Measurements from ENCODE around the gene PALB2.
A peak's percentile ranks its signal among the peaks of the same experiment; 100 is the strongest.
"Not testable (repeated sequence)": the region's sequence is repeated elsewhere in the genome, so short reads cannot be mapped to it uniquely, and the experiment has no call there.

Gene PALB2

DNA sequence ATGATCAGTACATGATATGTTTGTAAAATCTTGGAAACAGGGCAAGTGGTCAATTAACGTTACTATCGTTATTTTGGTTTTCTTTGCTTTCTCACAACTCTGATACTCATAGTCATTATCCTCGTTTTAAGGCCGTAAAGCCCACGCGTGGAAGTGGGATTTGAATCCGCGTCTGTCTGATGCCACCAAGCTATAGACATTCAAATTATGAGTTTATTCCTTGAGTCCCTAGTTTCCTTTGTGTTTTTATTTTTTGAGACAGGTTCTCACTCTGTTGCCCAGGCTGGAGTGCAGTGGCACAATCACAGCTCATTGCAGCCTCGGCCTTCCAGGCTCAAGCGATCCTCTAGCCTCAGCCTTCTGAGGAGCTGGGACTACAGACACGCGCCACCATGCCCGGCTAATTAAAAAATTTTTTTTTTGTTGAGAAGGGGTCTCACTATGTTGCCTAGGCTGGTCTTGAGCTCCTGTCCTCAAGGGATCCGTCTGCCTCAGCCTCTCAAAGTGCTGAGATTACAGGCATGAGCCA lies 1.2 kb upstream of the PALB2 start:
- DNase-seq, result no peak

DNA sequence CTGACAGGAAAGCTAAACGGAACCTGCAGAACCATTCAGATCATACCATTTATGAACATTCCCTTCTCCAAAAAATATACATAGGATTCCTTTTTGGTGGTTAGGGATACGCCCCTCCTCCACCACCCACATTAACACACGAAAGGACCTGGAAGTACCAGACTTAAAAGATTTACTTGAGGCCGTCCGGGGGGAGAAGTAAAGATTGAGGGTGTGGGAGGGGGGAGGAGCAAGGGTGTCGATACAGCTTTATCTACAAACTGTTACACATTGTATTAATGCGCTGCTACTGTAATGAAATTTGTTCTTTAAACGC lies 537 bp downstream of the PALB2 start:
- no peak for DNase-seq

DNA sequence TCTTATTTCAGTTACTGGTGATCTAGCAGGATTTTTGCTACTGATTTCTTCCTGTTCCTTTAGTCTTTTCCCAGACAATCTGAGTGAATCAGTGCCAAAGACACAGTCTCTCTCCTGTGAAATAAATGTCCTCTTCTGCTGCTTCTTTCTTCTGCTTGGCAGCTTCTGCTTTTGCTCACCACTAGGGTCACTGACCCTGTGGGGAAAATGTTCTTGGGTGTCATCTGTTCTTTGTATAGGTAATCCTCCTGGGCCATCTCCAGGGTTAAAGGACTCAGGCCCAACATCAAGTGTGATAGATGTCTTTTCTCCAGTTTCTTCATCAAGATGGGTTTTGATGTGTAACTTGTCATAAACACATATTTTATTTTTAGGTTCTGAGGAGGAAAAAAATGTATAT lies 5.2 kb downstream of the PALB2 start:
- no peak for DNase-seq

DNA sequence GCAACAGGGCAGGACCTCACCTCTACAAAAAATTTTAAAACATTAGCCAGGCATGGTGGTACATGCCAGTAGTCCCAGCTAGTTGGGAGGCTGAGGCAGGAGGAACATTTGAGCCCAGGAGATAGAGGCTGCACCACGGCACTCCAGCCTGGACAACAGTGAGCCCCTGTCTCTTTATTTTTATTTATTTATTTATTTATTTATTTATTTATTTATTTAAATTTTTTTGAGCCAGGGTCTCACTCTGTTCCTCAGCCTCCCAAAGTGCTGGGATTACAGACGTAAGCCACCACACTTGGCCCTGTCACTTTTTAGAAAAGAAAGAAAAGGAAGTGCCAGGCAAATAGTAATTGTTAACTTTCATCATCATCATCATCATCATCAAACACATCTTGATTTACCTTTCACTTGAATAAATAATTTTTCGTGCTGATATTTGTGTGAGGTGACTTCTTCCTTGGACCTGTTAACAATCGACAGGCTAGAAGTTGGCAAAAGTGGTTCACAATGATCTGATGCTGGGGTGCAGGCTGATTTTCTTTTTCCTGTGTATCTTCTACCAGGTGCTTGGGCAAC lies 6.6 kb downstream of the PALB2 start:
- no peak for DNase-seq

DNA sequence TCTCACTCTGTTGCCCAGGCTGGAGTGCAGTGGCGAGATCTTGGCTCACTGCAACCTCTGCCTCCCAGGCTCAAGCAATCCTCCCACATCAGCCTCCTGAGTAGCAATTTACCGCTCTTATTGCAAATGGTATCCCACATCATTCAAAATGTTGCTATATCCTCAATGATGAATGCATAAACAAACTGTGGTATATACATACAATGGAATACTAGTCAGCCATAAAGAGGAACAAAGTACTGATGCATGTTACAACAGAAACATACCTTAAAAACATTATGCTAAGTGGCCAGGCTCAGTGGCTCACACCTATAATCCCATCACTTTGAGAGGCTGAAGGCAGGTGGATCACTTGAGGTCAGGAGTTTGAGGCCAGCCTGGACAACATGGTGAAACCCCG lies 9.2 kb downstream of the PALB2 start:
- DNase-seq, result not testable (repeated sequence)

DNA sequence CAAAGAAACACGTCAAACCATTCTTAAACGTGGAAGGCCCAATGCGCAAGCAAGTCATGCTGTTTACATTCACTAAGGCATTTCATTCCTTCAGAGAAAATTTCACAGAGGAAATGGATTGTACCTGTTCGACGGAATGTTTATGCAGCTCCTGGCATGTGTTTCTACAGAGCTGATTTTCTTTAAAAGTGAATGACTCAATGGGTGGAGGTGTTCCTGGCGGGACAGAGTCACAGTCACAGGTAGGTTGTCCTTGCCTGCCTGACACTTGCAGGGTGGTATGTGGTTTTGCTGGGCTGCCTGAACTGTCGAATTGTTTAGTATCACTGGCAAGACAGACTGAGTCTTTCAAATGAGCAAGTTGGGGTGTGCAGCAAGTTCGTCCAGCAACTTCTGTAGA lies 11.6 kb downstream of the PALB2 start:
- no peak for DNase-seq

DNA sequence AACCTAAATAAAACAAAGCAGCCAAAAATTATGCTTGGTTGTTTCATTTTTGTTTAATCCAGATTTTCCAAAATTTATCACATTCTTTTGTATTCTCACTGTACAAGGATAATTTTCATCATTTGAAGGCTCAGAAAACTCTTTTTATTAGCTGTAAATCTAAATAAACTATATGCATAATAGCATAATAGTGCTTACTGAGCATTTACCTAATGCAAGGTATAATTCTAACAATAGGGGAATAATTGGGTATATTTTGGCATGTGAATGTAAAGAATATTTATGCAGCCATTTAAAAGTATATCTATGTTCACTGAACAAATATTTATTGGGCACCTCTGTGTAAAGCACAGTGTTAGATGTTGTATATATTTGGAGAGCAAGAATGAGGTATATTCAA lies 17.0 kb downstream of the PALB2 start:
- no peak for DNase-seq

DNA sequence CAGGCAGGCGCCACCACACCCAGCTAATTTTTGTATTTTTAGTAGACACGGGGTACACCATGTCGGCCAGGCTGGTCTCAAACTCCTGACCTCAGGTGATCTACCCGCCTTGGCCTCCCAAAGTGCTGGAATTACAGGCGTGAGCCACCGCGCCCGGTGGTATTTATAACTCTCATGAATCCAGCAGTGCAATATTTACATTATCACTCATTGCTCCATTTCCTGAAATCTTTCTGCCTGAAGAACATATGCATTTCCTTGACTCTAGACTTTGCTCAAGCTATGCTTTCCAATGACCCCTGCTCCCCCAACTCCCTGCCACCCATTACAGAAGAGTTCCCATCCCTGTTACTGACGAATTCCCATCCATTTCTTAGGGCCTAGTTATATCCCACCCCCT lies 25.3 kb downstream of the PALB2 start:
- DNase-seq, result no peak

DNA sequence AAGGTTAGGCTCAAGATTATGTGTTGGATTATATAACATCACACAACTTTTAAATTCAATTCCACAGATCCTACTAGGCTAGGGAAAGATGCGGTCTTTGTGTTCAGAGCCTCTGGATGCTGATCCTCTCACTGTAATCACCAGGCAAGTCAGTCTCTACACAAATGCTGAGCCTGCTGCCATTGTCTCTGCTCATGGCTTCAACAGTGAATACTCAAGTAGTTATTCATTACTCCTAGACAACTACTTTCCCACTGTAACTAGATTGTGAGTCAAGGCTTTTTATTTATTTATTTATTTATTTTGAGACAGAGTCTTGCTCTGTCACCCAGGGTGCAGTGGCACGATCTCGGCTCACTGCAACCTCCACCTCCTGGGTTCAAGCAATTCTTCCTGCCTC lies 29.2 kb downstream of the PALB2 start:
- no peak for DNase-seq

DNA sequence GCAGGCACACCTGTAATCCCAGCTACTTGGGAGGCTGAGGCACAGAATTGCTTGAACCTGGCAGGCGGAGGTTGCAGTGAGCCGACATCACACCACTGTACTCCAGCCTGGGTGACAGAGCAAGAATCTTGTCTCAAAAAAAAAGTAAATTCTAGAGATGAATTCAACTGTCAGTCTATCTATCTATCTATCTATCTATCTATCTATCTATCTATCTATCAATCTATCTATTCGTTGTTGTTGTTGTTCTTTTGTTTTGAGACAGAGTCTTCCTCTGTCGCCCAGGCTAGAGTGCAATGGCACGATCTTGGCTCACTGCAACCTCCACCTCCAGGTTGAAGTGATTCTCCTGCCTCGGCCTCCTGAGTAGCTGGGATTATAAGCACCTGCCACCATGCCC lies 30.2 kb downstream of the PALB2 start:
- DNase-seq, result not testable (repeated sequence)

DNA sequence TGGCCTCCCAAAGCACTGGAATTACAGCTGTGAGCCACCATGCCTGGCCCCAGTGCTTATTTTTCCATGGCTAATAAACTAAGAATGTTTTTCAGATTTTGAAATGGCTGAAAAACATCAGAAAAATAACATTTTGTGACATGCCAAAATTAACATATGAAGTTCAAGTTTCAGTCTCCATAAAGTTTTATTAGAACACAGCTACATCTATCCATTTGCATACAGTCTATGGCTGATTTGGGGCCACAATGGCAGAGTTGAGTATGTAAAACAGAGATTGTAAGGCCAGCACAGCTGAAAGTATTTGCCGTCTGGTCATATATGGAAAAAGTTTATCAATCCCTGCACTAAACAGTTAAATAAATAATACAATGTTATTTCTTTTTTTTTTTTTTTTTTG lies 31.2 kb downstream of the PALB2 start:
- DNase-seq, result no peak

DNA sequence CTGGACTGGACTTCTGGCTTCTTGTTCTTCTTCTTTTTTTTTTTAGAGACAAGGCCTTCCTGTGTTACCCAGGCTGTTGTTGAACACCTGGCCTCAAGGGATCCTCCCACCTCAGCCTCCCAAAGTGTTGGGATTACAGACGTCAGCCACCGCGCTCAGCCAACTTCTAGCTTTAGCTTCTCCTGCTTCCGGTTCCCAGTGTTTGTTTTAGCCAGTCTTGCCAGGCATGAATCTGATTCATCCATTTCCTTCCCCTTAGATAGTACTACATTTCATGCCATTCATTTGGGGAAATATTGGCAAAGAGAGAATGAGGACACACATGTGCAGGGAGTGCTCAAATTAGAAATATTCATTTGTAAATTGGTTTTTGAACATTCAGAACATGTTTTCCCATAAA lies 32.9 kb downstream of the PALB2 start:
- DNase-seq, result no peak

DNA sequence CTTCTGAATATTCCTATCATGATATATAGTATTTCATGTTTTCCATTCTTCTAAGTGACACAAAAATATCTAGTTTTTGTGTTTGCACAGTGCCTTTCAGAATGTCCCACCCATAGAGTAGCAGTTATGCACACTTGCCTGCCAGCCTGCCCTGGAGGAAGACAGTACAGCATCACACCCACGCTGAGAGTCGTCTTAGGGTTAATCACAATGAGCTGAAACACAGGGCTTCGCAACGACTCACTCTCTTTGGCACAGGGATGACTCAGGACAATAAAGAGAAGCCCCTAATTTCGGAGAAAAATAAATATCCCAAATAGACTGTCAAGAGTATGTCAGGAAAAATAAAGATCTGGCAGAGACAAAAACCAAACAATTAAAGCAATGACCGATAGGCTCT lies 33.4 kb downstream of the PALB2 start:
- DNase-seq, result no peak

DNA sequence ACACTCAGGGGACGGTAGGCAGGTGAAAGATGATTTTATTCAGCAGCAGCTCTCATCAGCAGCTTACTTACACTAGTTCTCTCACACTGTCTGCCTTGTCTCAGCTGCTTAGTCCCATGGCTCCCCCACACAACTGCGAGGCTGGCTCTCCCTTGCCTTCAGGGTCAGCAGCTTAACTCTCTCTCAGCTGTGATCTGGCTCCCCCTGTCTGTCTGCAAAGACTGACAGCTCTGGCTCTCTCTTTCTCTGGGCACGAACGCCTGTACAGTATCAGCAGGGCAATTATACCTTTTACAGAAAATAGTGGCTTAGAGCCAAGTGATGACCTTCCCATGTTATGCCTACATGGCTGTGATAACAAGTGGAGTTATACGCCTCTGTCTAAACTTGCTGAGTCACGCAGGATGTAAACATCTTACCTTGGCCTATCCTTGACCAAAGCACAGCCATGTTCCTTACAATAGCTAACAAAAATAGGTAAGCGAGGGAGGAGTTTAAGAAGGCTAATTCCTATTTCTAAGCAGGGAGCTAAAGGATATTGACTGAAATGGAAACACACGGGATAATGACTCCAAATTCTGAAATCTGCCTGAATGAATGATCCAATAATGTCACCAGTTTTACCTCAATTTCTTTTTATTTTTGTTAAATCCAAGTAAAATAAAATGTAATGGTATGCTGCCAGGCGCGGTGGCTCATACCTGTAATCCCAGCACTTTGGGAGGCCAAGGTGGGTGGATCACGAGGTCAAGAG lies 43.9 kb downstream of the PALB2 start:
- DNase-seq, result no peak

DNA sequence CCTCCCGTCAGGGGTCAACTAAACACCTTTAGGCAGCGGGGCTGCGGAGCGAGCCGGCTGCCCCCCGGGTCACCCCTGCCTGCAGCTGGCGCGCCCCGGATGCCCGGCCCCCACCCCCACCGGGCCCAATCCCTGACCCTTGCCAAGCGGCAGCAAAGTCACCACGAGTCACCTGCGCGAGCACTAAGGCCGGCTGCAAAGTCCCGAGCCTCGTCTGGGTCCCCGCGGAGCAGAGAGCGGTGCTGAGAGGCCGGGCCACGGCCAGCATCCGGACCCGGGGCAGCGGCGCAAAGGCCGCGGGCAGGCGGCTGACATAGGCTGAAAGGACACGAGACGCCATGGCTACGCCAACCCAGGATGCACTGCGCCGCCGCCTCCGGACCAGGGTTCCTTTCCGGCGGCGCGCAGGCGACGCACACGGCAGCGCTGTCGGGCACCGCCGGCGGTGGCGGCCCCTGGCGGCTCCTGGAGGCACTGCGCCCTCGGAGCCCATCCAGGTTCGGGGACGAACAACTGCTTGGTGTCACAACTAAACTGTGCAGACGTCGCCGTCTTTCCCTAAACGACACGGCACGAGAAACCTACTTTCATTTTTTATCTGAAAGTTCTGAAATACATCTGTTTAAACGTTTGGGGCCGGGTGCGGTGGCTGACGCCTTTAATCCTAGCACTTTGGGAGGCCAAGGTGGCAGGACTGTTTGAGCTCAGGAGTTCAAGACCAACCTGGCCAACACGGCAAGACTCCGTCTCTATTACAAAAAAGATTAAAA lies 45.0 kb downstream of the PALB2 start, which contains the start of gene NDUFAB1:
Gene NDUFAB1 (minus strand): TSS at position 366 of the 770 bp plus-strand sequence. CDS start 26 bp downstream, at position 340.
- peak; percentile 85 for DNase-seq

DNA sequence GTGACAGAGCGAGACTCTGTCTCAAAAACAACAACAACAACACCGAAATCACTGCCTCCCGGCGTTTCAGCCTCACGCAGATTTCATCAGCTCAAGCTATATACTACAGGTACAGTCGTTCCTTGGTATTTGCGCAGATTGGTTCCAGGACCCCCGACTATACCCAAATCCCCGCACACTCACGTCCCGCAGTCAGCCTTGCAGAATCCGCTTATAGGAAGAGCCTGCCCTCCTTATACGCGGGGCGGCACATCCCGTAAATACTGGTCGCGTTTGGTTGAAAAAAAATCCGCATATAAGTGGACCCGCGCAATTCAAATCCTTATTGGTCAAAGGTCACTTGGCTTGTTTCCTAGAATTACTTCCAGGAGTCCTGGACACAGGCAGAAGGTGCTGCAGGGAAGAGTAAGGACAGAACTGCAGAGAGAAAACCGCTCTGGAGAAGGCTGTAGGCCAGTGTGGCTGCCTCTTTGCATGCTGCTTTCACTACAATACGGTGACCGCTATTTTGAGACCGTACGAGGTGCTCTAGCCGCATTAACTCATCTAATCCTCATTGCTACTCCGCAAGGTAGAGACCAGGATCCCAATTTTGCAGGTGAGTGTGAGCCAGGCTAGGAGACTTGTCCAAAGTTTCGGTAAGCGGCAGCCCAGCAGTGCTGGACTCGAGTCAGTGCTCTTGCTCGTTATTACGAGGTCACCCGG lies 45.7 kb downstream of the PALB2 start:
- no peak for DNase-seq

DNA sequence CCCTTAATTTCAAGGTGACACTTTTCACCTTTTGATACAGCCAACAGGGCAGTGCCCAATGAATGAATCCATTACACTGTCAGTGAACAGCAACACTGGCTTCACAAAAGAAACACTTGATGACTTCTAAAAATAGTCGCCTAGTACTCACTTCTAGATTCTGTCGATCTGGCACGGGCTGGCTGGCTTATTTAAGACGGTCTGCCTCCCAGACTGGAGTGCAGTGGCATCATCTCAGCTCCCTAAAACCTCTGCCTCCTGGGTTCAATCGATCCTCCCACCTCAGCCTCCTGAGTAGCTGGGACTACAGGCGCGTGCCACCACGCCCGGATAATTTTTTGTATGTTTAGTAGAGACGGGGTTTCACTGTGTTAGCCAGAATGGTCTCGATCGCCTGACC lies 46.9 kb downstream of the PALB2 start:
- DNase-seq, result no peak

DNA sequence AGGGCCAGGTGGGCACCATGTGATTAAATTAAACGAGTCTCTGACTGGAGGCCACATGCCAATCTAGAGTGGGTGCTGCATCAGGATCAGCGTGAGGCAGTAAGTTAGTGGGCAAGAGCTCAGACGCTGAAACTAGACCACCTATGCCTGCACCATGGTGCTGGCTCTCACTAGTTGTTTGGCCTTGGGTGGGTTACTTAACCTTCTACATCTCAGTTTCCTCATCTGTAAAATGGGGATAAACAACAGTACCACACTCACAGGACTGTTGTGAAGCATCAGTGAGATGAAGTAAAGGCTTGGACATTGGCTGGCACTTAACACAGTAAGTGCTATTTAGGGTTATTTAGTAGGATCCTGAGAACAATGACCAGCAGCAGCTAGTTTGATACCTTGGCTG lies 50.9 kb downstream of the PALB2 start:
- DNase-seq, result no peak

DNA sequence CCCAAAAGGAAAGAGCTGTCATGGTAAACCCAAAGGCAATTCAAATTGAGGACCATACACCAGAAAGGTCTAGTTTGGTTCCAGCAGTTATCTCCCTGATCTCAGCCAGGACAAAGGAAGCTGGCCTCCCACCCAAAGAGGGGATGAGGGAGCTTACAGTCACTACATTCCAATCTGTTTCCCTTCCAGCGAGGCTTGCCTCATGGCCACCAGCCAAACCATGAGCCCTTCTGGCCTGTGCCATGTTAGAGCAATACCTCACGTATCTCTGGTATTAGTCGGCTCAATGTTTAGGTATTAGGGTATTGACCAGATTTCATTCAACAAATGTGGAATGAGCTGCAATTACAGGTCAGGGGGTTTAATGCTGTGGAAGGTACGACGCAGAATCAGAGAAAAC lies 53.4 kb downstream of the PALB2 start:
- DNase-seq, result no peak

DNA sequence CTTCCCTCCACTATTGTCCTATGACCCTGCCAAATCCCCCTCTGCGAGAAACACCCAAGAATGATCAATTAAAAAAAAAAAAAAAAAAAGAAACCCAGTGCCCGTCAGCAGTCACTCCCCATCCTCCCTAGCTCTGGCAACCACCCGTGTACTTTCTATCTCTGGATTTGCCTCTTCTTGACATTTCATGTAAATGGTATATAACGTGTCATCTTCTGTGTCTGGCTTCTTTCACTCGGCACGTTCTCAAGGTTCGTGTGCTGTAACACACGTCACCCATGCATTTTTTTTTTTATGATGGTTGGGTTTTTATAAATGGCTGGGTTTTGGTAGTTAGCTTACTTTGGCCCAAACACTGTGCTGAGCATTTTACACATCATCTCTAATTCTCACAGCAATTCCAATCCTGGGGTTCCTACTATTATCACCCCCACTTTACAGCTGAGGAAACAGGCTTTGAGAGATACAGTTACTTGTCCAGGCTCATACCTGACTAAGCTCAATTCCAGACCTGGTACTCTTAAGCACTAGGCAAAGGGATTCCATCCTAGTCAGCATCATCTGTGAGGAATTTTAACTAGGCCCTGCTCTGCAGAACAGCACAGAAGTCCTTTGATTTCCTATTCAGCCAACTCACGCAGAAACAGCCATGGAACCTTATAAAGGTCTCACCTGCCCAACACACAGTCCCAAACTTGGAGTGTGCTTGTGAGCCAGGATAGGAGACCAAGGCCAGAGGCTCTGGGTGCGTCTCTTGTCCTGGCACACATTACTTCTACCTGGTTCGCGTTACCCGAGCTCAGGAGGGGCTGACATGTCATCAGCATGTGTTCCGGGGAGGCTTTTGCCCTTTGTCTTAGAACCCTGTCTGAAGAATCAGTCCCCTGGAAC lies 56.7 kb downstream of the PALB2 start:
- DNase-seq, result no peak

DNA sequence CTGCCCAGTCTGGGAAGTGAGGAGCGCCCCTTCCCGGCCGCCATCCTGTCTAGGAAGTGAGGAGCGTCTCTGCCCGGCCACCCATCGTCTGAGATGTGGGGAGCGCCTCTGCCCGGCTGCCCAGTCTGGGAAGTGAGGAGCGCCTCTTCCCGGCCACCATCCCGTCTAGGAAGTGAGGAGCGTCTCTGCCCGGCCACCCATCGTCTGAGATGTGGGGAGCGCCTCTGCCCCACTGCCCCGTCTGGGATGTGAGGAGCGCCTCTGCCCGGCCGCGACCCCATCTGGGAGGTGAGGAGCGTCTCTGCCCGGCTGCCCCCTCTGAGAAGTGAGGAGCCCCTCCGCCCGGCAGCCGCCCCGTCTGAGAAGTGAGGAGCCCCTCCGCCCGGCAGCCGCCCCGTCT lies 57.8 kb downstream of the PALB2 start:
- not testable (repeated sequence) for DNase-seq

DNA sequence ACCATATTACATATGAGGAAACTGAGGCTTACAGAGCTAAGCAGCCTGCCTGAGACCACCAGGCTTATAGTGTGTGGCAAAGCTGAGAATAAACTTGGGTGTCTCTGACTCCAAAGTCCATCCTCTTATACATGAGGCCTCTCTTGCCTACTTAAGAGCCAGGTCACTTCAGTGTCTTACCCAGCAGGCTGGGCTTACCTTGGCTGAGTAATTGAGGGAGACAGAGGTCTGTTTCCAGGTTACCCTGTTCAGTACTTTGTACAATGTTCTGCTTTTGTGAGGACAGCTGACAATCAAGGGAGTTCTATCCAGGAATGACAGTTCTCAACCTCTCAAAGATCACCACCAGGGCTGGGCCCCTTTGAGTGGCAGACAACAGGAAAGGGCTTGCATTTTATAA lies 59.3 kb downstream of the PALB2 start:
- no peak for DNase-seq
